GM21381 (cell line): Measurements from ENCODE around the gene YEATS4.

Experiments
- ATAC-seq: cut with Tn5 transposase; IDR thresholded peaks from one replicate; pipeline ENCODE4 v1.9.1; 2021; ENCODE audit warnings: mild to moderate bottlenecking, moderate library complexity; ENCODE audit not compliant: unreplicated experiment

Gene YEATS4

GRCh38 chr12:69341328-69341727, 18.2 kb upstream of the YEATS4 start:
- no peak for ATAC-seq

DNA sequence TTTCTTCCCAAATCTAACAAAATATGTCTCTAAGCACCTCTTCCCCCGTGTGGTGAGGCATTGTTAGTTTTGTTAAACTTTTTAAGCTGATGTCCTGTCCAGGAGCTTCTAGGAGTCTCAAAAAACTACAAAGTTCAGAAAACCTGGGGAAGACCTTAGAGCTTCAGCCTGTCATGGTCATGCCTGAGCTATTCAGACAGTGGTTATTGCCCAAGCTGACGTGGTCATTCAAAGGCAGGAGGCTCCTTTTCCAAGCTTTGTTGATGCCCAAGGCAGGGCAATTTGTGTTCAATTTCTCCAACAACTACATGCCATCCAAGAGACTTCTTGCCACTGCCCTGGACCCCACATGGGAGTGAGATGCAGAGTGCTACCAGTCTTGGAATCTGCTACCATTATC, 17.1 kb upstream of the YEATS4 start:
- ATAC-seq: no peak

DNA sequence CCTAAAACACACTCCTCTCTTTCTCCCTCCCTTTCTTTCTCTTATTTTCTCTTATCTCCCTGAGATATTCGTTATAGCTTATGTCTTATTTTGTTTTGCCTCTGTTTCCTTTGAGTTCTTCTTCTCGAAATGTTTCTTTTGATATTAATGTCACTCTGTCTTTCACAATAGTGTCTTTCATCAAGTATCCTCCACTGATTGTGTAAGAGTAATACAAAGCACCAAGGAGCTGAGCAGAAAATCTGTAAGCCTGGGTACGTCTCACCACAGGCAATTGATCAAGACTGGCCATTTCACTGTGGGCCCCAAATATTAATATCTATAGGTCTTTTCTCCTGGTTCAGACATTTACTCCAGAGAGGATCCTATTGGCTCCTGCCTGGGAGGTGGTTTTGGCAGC, 16.2 kb upstream of the YEATS4 start:
- no peak for ATAC-seq

DNA sequence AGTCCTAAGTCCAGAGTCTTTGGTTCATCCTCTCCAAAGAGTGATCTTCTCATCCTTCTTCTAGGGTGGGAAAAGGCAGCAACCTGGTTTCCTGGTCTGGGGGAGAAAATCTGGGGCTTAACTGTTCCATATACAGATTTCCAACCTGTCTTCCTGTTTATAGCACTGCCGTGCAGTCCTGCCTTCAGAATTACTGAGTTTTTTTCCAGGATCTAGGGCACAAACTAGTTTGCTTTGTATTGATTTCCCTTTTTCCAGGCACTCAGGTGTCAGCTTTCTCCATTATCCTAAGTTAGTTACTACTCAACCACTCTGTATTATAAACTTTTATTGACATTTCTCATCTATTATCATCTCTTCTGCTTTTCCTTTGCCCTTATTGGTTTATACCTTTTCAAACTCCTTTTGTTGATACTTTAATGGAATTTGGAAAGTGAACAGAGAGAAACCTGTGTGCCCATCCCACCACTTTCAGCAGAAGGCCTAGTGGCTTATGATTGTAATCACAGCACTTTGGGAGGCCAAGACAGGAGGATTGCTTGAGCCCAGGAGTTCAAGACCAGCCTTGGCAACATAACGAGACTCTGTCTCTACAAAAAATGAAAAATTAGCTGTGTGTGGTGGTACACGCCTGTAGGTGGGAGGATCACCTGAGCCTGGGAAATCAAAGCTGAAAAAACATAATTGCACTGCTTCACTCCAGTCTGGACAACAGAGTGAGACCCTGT, 15.5 kb upstream of the YEATS4 start:
- no peak for ATAC-seq

GRCh38 chr12:69345077-69345476, 14.5 kb upstream of the YEATS4 start:
- no peak for ATAC-seq

DNA sequence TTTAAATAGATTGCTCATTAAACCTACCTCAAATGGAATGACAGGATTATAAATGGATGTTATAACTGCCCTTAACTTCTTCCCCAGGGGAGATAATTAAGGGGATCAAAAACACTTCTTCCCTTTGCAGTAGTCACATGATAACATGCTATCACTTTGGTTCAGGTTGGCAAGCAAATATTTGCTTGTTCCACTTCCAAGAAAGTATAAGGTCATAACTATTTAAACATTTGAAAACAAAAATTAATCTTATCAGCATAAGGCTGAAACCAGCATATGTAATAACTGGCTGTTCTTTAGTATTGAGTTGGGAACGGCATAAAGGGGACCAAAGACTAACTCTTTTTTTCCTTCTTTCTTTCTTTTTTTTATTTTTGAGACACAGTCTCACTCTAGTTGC, 13.8 kb upstream of the YEATS4 start:
- ATAC-seq: no peak

GRCh38 chr12:69348162-69348938, 11.2 kb upstream of the YEATS4 start, which contains the start of gene LYZ:
LYZ (plus strand) TSS chr12:69348381; CDS start chr12:69348409, 28 bp downstream.
- ATAC-seq: no peak

GRCh38 chr12:69350002-69350626, 9.4 kb upstream of the YEATS4 start:
- ATAC-seq: no peak

- no peak for ATAC-seq
Measured at GRCh38 chr12:69350777-69351176, 8.8 kb upstream of the YEATS4 start.

DNA sequence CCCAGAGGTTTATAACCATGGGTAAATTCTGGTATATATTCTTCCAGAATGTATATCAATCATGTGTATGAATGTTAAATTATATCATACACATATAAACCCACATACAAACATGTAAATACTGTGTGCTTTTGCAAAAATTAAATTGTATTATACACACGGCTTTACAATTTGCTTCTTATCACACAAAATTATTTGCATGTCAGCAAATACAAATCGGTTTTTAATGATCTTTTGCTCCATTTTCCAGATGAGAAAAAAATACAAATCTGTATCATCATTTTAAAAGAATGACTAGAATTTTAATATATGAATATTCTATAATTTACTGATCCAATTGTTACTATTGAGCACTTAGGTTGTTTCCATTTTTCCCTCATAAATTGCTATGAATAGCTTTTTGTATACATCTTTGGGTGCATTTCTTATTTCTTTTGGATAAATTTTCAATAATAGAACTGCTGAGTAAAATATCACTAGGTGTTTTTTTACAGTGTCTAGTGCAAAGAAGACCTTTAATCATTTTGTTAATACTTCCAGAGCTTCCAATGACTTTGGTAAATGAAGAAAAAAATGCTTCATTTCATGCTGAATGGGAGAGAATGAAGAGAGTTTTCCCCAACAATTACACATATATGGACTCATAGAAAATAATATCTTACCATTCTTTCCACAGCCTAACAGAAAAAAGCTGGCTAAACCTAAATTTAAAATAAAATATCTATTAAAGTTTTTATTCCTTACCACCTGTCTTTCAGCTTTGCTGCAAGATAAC, 7.9 kb upstream of the YEATS4 start:
- ATAC-seq: no peak

DNA sequence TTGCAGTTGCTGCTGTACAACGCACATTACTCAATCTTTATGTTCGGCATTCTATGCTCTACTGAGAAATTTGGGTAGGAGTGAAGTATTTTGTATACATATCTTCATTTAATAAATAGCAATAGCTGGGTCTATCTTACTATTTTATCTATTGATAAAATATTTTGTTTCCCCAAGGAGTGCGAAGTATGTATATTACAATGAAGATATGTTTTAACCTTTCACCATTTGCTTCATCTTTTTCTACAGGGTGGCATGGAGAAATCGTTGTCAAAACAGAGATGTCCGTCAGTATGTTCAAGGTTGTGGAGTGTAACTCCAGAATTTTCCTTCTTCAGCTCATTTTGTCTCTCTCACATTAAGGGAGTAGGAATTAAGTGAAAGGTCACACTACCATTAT, 6.6 kb upstream of the YEATS4 start:
- no peak for ATAC-seq

DNA sequence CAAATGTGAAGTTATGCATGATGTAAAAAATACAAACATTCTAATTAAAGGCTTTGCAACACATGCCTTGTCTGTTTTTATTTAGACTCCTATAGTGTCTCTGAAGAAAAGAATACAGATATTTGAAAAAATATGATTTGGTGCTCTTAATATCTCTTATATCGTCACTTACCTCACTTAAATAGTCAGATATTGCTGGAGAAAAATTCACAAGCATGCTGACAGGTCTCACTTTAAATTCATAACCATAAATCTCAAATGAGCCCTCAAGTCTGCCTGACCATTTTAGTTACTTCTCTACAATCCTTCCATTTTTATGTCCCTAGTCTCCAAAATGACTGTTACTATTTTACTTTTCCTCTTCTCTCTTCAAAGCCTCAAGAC, 5.4 kb upstream of the YEATS4 start:
- no peak for ATAC-seq

DNA sequence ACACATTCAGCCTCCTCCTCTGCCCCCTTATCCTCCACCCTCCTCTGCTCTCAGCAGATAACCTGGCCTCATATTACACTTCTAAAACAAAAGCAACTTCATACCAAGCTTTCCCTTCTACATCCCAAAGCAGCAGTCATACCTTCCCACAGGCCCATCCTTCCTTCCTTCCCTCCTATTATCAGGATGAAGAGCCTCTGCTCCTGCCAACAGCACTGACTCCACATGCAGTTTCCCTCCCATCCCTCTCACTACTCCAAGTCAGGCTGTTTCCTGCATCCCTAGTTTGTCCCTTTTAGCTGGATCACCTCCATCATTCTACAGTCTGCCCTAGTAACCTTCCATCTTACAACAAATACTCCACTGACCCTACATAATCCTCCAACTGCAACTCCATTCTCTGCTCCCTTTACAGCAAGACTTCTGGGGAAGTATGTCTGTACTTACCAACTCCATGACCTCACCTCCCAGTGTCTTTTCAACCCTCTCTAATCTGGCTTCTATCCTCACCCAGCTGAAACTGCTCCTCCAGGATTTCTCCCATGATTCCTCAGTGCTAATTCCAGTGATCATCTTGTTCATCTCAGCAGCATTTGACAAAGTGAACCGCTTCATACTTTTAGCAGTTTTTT, 4.9 kb upstream of the YEATS4 start:
- no peak for ATAC-seq

DNA sequence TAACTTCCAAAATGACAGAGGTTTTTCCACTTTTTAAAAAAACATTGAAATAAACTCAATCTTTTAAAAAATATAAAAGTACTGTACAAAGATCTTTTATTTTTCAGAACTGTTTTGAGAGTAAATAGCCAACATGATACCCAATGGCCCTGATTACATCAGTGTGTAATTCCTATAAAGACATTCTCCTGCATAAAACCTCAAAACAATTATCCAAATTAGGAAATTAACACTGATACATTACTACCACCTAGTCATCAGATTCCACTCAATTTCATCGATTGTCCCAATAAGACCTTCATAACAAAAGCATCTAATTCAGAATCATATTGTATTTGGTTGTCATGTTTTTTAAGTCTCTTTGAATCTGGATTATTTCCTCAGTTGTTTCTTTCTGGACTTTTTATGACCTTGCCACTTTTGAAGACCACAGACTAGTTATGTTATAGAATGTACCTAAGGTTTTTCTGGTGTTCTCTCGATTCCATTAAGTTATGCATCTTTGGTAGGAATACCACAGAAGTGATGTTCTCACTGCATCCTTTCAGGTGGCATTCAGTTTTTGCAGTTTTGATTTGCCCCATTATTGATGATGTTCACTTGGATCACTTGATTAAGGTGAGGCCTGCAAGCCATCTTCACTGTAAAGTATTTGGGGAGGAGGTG, 4.0 kb upstream of the YEATS4 start:
- no peak for ATAC-seq

DNA sequence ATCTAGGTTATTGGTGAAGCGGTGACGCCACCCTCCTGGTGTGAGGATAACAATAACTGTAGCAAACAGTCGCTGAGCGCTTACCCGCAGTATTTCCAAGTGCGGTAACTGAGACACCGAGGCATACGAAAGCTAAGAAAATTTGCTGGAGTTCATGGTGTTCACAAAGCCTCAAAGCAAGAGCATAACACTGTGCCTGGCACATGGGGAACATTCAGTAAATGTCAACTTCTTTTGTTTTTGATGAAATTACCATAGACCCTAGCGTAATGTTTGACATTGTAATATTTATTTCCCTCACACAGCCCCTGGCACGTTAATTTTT, 767 bp downstream of the YEATS4 start:
- no peak for ATAC-seq

GRCh38 chr12:69366796-69367195, 7.3 kb downstream of the YEATS4 start:
- no peak for ATAC-seq

GRCh38 chr12:69368171-69368570, 8.6 kb downstream of the YEATS4 start:
- ATAC-seq: no peak

GRCh38 chr12:69383074-69383473, 23.5 kb downstream of the YEATS4 start:
- ATAC-seq: no peak

- ATAC-seq: no peak
Measured at GRCh38 chr12:69385038-69385437, 25.5 kb downstream of the YEATS4 start.

GRCh38 chr12:69386921-69387320, 27.4 kb downstream of the YEATS4 start:
- ATAC-seq: no peak
